ENCODE data around the gene CELA1.
"Not testable (repeated sequence)": the region's sequence is repeated elsewhere in the genome, so short reads cannot be mapped to it uniquely, and the experiment has no call there.

CELA1 gene

DNA sequence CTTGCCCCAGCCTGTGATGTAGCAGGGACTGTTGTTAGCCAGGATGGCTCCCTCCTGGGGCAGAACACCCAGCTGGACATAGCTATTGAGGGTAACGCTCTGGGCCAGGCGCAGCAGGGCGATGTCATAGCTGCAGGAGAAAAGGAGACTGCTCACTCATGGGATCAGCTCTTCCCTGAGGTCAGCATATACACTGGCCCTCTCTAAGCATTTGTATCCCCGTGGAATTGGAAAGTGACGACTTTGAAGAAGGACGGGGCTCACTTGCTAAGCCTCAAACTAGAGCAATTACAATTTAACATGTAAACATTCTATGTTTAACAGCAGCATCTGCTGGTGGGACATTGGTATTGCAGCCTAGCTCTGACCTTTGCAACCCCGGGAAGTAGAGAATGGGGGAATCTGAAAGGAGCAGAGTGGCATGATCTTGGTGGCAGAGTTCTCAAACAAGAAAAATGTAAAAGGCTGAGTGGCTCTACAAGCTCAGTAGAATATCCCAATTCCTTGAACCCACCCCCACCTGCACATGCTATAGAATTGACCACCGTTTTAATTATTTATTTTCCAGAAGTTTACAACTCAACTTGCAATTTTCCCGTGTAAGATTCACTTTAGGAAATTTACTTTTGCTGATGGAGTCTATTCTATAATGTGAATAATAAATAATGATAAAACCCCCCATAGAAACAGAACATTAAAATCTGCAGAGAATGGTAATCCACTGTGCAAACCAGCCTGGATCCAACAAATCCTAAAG lies 5.0 kb downstream of the CELA1 start:
- DNase-seq: peak; percentile 72 to 74

DNA sequence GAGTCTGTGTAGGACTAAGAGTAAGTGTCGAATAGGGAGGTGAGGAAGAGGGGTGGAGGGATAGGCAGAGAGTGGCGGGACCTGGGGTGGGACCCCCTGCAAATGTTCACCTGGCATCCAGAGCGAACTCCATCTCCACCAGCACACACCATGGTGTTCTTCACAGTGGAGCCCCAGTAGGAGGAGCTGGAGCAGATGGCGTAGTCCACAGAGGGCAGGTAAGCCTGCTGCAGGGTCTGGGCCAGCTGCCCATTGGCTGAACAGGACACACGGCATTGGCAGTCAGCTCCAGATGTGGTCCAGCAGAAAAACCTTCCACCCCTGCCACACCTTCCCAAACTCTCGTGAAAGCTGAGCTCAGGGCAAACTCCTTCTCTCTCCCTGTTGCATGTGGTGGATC lies 6.7 kb downstream of the CELA1 start:
- no peak for DNase-seq

- not testable (repeated sequence) for DNase-seq
These were observed 9.1 kb downstream of the CELA1 start for GRCh38 chr12:51337336-51337735.

DNA sequence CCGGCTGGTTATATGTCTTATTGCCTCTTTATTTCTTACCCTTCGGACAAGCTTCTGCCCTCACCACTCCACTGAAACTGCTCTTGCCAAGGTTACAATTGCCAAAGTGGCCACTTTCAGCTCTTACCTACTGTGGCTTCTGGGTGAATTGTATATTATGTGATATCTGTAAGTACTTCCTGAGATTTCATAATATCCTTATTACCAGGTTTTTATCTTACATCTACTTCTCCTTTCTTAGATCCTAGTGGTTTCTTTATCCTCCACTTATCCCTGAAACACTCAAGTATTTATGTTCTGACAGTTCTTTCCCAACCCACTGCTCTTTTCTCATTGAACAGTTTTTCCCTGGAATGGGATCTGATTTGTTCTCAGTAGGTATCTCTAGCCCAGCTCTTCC lies 10.5 kb downstream of the CELA1 start:
- no peak for DNase-seq

DNA sequence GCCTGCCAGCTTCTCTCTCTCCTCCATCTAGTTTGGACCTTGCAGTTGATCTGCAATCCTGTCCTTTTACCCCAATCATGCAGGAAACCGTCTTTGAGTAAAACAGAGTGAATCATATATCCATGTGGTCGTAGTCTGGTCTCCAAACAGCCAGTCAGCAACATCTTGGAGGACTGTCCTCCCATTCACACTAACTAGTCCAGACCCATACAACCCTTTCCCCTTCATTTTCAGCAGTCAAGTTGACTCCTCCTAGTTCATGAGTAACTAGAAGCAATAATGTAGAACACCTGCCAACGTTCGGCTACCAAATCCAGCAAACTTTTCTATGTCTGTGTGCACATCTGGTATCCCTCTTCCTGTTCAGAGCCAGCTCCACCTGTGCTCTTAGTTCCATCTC lies 11.7 kb downstream of the CELA1 start:
- DNase-seq: no peak

GRCh38 chr12:51333536-51333935 lies 12.9 kb downstream of the CELA1 start:
- DNase-seq: no peak

DNA sequence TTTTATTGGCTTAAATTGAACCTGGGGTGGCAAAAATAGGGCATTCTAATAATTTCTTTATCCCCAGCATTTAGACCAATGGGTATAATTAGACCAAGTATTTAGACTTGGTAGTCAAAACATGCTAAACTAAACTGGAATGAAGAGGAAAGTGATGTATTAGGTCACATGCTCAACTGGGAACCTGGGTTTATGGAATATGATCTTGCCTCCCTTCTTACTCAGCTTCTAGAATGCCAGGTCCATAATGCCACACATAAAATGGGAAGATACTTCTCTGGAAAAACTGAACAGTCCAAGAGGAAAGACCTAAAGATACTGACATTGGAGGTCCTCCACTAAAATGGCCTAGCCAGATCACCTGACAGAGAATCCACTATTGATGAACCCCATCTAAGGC lies 16.3 kb downstream of the CELA1 start:
- DNase-seq: no peak

DNA sequence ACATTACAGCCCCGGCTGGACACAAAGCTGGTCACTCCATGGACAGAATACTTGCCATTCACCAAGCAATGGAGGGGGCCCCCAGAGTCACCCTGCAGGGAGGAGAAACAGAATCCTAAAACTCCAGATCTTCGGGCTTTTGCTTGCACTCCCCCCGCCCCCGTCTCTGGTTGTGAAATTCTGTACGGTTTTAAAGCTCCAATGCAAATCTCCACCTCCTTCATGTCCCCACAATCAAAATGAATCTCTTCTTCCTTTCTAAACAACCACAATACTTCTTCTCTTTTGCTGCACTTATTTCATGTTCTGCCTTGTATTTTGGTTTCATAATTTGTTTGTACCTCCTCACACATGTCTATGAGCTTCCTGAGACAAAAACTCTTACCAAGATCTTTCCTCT lies 16.7 kb downstream of the CELA1 start:
- no peak for DNase-seq

GRCh38 chr12:51328587-51328986 lies 17.9 kb downstream of the CELA1 start:
- DNase-seq: no peak

GRCh38 chr12:51326698-51327439 lies 19.6 kb downstream of the CELA1 start:
- DNase-seq: no peak

DNA sequence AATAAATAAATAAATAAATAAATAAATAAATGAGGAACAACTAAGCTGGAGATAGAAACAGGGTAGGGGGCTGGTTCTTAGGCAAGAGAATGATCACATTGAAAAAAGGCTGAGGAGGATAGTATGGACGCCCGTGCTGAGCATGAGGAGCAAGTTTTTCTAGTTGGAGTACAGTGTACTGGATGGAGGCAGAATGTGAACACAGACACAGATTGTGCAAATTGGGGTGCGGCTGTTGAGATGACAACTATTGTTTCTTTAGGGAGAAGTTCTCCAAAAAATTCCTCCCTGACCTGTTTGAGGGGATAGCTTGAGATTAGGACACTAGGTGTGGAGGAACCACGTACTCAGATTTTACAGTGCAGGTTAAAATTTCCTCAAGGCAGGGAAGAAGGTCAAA lies 21.5 kb downstream of the CELA1 start:
- DNase-seq: no peak

GRCh38 chr12:51323966-51324895 lies 22.2 kb downstream of the CELA1 start, which contains the start of gene BIN2:
TSS of gene BIN2 (minus strand) at chr12:51324174. CDS start at chr12:51324102, 72 bp downstream.
- peak; percentile 72 to 76 for DNase-seq

DNA sequence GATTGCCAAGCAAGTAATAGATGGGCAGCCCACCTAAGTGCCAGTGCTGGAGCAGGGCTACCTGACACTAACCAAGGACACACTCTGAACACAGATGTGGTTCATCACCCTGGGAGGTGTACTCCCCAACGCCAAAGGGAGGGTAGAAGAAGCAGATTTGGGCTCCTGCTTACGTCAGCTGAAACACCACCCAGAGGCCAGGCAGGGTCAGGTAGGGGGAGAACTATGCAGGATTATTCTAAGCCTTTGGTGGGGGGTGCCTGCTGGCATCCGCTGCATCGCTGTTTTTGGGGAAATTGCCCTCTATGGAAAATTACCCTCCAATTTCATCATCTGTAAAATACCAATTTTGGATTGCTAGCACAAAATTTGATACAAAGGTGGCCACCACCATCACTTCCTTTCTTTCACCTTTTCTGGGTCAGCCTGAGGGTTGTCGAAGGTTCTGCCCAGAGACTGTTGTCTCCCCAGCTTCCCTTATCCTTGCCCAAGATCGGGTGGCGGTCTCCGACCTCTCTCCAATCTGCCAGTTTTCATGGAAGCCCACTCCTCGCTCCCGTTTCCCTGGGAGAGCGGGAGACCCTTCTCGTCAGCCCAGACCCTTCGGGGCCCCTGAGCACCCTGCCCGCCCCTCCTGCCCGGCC lies 23.0 kb downstream of the CELA1 start:
- DNase-seq: peak; percentile 37 to 56

- DNase-seq: peak; percentile 54 to 55
These were observed 24.0 kb downstream of the CELA1 start for GRCh38 chr12:51322452-51322851.

- DNase-seq: no peak
These were observed 24.6 kb downstream of the CELA1 start for GRCh38 chr12:51321882-51322281.

- no peak for DNase-seq
These were observed 25.7 kb downstream of the CELA1 start for GRCh38 chr12:51320695-51321320.

DNA sequence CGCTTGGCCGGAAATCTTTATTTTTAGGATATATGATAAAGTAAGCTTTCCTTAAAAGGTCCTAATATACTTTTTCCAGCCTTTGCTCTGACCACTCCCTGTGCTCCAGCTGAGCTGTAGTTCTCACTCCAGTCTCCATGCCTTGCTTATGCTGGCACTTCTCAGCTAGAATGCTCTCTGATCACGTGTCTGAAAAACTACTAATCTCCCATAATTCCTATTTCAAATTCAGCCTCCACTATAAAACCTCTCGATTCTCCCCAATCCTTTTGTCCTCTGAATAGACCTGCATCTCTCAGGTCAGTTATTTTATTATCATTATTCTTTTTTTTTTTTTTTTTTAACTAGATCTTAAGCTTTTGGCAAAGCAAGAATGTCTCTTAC lies 26.2 kb downstream of the CELA1 start:
- DNase-seq: no peak

- DNase-seq: no peak
These were observed 27.5 kb downstream of the CELA1 start for GRCh38 chr12:51318846-51319599.

DNA sequence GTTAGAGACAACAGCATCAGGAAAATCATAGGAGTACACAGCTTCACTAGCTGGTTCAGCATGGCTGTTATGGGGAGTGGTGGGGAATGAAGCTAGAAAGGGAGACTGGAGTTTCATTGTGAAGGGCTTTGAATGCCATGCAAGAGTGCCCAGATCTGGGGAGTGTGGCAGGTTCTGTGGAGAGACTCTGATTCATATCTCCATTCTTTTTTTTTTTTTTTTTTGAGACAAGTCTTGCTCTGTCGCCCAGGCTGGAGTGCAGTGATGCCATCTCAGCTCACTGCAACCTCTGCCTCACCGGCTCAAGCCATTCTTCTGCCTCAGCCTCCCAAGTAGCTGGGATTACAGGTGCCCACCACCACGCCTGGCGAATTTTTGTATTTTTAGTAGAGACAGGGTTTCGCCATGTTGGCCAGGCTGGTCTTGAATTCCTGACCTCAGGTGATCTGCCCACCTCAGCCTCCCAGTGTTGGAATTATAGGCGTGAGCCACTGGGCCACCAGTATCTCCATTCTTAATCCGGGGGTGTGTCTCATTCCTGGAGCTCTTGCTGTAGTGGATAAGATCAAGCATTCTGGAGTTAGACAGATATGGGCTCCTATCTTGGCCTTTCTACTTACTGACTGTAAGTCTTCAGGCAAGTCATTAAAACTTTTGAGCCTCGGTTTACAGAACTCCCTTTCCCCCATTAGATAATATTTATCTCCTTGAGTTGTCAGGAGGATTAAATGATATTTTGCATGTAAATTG lies 28.2 kb downstream of the CELA1 start:
- not testable (repeated sequence) for DNase-seq

- no peak for DNase-seq
These were observed 35.1 kb downstream of the CELA1 start for GRCh38 chr12:51311389-51311788.

Measured in stimulated activated CD4-positive, alpha-beta T cell treated with anti-CD3 and anti-CD28 coated beads, Interleukin-2, amount 100 ng/mL, for 24 hours (primary cell).